ENCODE results near the gene SMURF2.
"Not testable (repeated sequence)": the region's sequence is repeated elsewhere in the genome, so short reads cannot be mapped to it uniquely, and the experiment has no call there.

Gene SMURF2

DNA sequence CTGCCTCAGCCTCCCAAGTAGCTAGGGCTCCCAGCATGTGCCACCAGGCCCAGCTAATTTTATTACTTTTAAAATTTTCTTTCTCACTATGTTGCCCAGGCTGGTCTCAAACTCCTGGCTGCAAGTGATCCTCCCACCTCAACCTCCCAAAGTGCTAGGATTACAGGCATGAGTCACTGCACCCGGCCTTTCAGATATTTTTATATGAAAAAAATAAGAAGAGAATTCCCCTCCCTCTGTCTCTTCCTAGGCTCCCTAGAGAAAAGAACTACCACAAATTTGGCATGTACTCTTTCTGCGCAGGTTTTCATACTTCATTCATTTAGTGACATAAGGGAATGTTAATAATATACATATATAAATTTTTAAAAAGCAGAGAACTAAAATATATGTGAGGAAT, 21.7 kb upstream of the SMURF2 start:
- CTCF ChIA-PET = no interaction called here
- no peaks in the 10 kb centered on the region for H3K4me1 Mint-ChIP-seq
- H3K4me3 Mint-ChIP-seq = no peak overlapping the region
- DNase-seq = no peak
- H3K27ac Mint-ChIP-seq = no peak overlapping the region
- no peaks in the 10 kb centered on the region for H3K36me3 Mint-ChIP-seq
- H3K27me3 Mint-ChIP-seq = peaks cover 14% of the 10 kb centered on the region
- H3K9me3 Mint-ChIP-seq = no peaks in the 10 kb centered on the region

DNA sequence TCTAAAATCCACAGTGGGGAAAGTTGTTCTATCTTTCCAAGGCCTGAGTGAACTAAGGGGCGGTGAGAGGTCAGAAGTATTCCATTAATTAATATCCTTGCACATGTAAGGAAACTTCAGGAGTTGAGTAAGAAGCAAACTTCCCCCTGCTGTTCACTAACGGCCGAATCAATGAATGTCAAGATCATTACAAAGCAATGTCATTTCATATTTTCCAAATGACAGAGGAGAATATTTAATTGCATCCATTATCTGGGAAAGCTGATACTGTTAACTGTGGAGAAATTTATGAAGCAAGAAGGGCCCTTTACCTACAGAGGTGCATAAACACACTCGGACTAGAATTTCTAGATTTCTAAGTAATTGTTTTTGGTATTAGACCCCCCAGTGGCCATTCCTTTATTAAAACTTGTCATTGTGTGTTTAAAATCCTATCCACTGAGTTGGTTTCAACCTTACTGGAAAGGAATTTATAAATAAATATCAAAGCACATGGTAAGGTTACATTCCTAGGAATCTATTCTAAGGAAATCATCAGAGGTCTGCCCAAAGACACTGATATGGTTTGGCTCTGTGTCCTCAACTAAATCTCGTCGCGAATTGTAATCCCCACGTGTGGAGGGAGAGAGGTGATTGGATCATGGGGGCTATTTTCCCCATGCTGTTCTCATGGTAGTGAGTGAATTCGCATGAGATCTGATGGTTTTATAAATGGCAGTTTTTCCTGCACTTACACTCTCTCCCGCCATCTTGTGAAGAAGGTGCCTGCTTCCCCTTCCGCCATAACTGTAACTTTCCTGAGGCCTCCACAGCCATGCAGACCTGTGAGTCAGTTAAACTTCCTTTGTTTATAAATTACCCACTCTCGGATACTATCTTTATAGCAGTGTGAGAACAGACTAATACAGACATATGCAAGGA, 20.4 kb upstream of the SMURF2 start:
- H3K4me1 Mint-ChIP-seq = no peaks in the 10 kb centered on the region
- H3K9me3 Mint-ChIP-seq = no peaks in the 10 kb centered on the region
- H3K36me3 Mint-ChIP-seq = no peaks in the 10 kb centered on the region
- H3K4me3 Mint-ChIP-seq = no peak overlapping the region
- no peak overlapping the region for H3K27ac Mint-ChIP-seq
- peaks cover 12% of the 10 kb centered on the region for H3K27me3 Mint-ChIP-seq
- CTCF ChIA-PET = no interaction called here
- no peak for DNase-seq

DNA sequence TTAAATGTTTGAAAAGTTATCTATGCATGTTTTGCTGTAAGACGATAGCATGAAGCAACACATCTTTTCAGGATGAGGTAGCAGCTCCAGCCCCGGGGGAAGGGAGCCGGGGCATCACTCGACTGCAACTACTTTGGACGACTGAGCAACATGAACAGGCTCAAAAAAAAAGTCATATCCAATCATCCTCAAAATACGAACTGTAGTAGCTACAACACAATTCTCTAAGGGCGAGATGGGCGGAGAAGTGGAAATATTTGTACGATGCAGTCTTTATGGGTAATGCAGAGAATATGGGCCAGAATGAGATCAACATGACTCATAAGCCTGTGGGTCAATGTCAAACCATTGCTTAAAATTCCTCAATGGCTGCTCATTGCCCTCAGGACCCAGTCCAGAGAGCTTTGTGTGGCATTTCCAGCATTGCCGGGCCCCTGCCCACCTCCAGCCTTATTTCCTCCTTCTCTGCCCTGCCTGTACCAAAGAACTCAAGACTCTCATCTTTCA, 17.7 kb upstream of the SMURF2 start:
- no peaks in the 10 kb centered on the region for H3K4me1 Mint-ChIP-seq
- no peaks in the 10 kb centered on the region for H3K36me3 Mint-ChIP-seq
- peaks cover 14% of the 10 kb centered on the region for H3K27me3 Mint-ChIP-seq
- CTCF ChIA-PET = no interaction called here
- H3K9me3 Mint-ChIP-seq = no peaks in the 10 kb centered on the region
- no peak overlapping the region for H3K4me3 Mint-ChIP-seq
- no peak for DNase-seq
- no peak overlapping the region for H3K27ac Mint-ChIP-seq

DNA sequence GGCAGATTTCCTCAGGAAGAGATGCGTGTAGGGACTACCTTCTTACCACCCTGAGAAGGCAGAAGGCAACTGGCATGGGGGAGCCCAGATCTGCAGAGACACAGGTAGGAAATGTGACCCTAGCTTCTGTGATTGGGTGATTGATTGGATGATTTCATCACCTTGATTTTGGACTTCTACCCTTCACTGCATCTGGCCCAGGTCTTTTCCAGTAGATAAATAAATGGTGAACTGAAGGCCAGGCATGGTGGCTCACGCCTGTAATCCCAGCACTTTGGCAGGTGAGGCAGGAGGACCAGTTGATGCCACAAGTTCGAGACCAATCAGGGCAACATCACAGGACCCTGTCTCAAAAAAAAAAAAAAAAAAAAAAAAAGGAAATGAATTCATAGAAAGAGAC, 14.7 kb upstream of the SMURF2 start:
- Mint-ChIP-seq H3K4me3 (no peak overlapping the region), H3K9me3 (no peaks in the 10 kb centered on the region), H3K27ac (no peak overlapping the region), H3K27me3 (peaks cover 8% of the 10 kb centered on the region), H3K36me3 (no peaks in the 10 kb centered on the region), H3K4me1 (no peaks in the 10 kb centered on the region)
- CTCF ChIA-PET = interaction anchor here (1.4 kb wide), 1 partner anchor 32 kb away, joined by 3 read pairs; no protein-coding TSS in a partner anchor
- no peak for DNase-seq

DNA sequence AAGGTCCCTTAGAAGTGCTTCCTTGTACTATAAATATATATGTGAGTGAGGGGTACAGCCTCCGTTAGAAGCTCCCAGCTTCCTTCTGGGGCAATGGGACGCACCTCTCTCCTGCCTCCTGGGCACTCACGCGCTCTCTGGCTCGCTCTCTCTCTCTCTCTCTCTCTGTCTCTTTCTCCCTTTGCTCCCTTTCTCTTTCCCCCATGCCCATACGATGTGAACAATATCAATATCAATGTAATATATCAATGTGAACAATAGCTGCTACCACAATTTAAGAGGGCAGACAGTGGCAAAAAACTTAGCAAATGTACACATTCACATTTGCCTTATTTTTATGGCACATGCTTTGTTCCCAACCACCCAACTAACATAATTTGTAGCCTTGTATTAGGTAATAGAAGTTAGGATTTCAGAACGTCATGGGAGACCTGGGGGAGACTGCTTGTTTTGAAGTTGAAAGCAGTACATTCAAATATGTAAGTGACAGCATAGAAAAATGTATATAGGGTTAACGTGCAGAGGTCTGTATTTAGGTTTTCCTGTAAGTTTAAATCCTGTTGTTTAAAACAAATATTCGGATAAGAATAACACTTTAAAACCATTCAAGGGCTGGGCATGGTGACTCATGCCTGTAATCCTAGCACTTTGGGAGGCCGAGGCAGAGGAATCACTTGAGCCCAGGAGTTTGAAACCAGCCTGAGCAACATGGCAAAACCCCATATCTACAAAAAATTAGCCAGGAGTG, 8.9 kb upstream of the SMURF2 start:
- H3K4me1 Mint-ChIP-seq, H3K36me3 Mint-ChIP-seq, H3K4me3 Mint-ChIP-seq, DNase-seq, CTCF ChIA-PET, H3K27me3 Mint-ChIP-seq, H3K9me3 Mint-ChIP-seq, H3K27ac Mint-ChIP-seq: not testable (repeated sequence)

DNA sequence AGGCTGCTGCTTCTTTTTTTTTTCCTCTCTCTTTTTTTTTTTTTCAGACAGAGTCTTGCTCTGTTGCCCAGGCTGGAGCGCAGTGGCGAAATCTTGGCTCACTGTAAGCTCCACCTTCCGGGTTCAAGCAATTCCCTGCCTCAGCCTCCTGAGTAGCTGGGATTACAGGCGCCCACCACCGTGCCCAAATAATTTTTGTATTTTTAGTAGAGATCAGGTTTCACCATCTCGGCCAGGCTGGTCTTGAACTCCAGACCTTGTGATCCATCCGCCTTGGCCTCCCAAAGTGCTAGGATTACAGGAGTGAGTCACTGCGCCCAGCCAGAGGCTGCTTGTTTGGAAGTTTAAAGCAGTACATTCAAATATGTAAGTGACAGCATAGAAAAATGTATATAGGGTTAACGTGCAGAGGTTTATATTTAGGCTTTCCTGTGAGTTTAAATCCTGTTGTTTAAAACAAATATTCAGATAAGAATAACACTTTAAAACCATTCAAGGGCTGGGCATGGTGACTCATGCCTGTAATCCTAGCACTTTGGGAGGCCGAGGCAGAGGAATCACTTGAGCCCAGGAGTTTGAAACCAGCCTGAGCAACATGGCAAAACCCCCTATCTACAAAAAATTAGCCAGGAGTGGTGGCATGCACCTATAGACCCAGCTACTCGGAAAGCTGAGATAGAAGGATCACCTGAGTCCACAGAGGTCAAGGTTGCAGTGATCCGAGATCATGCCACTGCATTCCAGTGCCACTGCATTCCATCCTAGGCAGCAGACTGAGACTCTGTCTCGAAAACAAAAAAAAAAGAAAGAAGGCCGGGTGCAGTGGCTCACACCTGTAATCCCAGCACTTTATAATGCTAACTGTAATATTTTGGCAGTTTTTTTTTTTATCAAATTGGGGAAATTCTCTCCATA, 6.0 kb upstream of the SMURF2 start:
- CTCF ChIA-PET, H3K27me3 Mint-ChIP-seq, H3K4me3 Mint-ChIP-seq, H3K4me1 Mint-ChIP-seq, H3K36me3 Mint-ChIP-seq, DNase-seq, H3K27ac Mint-ChIP-seq, H3K9me3 Mint-ChIP-seq: not testable (repeated sequence)

DNA sequence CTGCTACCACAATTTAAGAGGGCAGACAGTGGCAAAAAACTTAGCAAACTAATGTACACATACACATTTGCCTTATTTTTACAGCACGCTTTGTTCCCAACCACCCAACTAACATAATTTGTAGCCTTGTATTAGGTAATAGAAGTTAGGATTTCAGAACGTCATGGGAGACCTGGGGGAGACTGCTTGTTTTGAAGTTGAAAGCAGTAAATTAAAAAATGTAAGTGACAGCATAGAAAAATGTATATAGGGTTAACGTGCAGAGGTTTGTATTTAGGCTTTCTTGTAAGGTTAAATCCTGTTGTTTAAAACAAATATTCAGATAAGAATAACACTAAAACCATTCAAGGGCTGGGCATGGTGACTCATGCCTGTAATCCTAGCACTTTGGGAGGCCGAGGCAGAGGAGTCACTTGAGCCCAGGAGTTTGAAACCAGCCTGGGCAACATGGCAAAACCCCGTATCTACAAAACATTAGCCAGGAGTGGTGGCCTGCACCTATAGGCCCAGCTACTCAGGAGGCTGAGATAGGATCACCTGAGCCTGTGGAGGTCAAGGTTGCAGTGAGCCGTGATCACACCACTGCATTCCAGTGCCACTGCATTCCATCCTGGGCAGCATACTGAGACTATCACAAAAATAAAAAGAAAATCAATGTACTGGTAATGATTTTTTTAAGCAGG, 2.3 kb upstream of the SMURF2 start:
- H3K36me3 Mint-ChIP-seq, H3K27ac Mint-ChIP-seq, H3K9me3 Mint-ChIP-seq, DNase-seq, CTCF ChIA-PET, H3K4me3 Mint-ChIP-seq: not testable (repeated sequence)
- Mint-ChIP-seq H3K27me3 (peaks cover 12% of the 10 kb centered on the region), H3K4me1 (peaks cover 24% of the 10 kb centered on the region)

DNA sequence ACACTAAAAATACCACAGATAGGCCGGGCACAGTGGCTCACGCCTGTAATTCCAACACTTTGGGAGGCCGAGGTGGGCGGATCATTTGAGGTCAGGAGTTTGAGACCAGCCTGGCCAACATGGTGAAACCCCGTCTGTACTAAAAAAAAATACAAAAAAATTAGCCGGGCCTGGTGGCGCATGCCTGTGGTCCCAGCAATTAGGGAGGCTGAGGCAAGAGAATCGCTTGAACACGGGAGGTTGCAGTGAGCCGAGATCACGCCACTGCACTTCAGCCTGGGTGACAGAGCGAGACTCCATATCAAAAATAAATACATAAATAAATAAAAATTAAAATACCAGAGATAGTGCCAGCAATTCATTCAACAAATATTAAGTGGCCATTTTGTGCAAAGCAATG, 1.7 kb upstream of the SMURF2 start:
- CTCF ChIA-PET = not testable (repeated sequence)

DNA sequence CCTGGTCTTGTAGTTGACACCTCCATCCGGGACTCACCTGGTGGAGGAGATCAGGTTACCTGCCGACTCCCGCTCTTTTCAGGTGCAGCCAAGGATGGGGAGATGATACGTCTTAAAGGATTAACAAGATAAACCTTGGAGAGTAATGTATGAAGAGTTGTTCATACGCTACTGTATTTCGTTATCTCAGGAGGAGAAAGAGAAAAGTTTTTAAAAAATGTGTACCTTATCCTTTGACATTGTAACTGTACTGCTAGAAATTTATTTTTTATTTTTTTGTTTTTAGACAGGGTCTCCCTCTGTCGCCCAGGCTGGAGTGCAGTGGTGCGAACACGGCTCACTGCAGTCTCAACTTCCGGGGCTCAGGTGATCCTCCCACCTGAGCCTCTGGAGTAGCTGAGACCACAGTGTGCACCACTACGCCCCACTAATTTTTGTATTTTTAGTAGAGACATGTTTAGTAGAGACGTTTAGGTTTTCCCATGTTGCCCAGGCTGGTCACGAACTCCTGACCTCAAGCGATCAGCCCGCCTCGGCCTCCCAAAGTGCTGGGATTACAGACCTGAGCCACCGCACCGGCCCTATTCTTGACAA, 764 bp upstream of the SMURF2 start:
- peak overlapping the region; percentile 96 for H3K4me3 Mint-ChIP-seq
- DNase-seq = no peak
- CTCF ChIA-PET = no interaction called here
- peaks cover 12% of the 10 kb centered on the region for H3K27me3 Mint-ChIP-seq
- H3K27ac Mint-ChIP-seq = peak overlapping the region; percentile 70
- H3K4me1 Mint-ChIP-seq = peaks cover 28% of the 10 kb centered on the region
- no peaks in the 10 kb centered on the region for H3K9me3 Mint-ChIP-seq
- peaks cover 4% of the 10 kb centered on the region for H3K36me3 Mint-ChIP-seq

More for the DNA sequence above, 1.7 kb upstream of the SMURF2 start:
- peaks cover 12% of the 10 kb centered on the region for H3K27me3 Mint-ChIP-seq
- H3K27ac Mint-ChIP-seq, H3K9me3 Mint-ChIP-seq, DNase-seq, H3K4me3 Mint-ChIP-seq, H3K36me3 Mint-ChIP-seq: not testable (repeated sequence)
- H3K4me1 Mint-ChIP-seq = peaks cover 26% of the 10 kb centered on the region

DNA sequence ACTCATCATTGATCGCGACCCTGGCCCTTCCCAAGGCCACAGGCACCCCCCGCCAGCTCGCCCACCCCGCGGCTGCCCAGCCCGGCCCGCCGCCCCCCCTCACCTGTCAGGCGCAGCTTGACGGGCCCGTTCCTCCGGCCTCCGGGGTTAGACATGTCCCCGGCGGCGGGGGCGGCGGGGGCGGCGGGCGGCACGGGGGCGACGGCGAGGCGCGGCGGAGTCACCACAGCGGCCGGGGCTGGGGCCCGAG, 456 bp downstream of the SMURF2 start:
- Mint-ChIP-seq H3K27me3 (peaks cover 12% of the 10 kb centered on the region), H3K4me3 (peak overlapping the region; percentile 96), H3K4me1 (peaks cover 28% of the 10 kb centered on the region), H3K9me3 (no peaks in the 10 kb centered on the region), H3K36me3 (peaks cover 6% of the 10 kb centered on the region), H3K27ac (peak overlapping the region; percentile 88)
- no peak for DNase-seq
- CTCF ChIA-PET = no interaction called here

DNA sequence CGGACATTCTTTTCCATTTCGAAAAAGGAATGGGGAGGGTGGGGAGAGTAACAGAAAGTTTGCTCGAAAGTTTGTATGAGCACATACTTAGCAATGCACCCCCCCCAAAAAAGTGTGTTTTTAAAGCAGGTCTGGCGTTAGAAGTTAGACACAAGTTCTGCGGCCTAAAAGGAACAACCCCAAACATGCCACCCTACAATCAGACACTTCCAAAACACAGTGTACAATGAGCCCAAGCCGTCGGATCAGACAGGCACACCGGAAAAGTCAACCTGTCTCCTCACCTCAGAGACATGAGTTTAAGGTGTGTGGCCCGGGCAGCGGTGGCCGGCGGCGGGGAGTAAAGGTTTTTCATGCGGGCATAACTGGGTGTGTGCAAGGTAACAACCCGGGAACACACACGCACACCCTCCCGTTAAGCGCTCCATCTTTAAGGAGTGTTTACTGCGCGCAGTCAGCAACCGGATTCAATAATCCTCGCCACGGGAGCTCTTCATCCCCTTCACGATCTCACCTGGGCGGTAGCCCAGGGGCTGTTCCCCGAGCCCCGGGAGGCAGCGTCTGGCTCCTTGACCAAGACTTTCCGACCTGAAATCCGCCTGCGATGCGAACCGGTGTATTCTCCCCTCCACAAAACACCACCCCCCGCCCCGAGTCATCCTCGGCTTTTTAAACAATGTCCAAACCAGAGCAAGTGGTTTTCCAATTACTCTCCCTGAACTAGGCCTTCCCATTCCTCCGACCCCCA, 955 bp downstream of the SMURF2 start:
- peaks cover 28% of the 10 kb centered on the region for H3K4me1 Mint-ChIP-seq
- CTCF ChIA-PET = not testable (repeated sequence)

DNA sequence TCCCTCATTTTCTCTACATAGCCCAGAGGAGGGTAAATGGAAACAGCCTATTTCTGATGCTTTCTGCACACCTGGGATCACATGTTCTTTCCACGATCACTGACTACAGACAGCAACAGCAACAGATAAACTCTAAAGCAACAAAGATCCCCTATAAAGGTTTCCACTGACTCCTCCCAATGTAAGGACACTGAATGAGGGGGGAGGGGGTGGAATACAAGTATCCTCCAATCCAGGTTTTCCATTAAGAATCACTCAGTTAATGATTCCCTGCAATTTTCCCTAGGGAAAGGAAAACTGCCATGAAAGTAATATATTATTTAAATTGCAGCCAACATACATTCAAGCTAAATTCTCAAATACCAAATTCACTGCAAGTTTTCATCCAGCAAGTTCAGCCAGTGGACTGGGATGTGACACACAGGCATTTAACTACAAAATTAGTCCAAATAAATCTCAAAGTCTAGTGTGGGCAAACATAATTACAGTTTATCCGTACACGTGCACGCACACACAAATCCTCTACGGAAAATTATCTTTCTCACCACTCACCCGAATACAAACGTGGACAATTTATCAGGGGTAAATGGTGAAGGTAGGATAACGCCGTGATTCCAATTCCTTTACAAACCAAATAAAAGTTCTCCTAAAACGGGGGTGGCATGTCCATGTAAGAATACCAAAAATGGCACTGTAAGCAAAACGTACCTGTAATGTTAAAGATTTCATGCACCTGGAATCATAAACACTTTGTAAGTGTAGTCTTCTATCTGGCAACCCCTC, 1.7 kb downstream of the SMURF2 start:
- peaks cover 28% of the 10 kb centered on the region for H3K4me1 Mint-ChIP-seq
- DNase-seq, H3K36me3 Mint-ChIP-seq, CTCF ChIA-PET, H3K9me3 Mint-ChIP-seq: not testable (repeated sequence)
- peak overlapping the region; percentile 96 for H3K4me3 Mint-ChIP-seq
- H3K27me3 Mint-ChIP-seq = peaks cover 12% of the 10 kb centered on the region
- H3K27ac Mint-ChIP-seq = peak overlapping the region; percentile 17

More for the DNA sequence above, 955 bp downstream of the SMURF2 start:
- not testable (repeated sequence) for H3K9me3 Mint-ChIP-seq, H3K36me3 Mint-ChIP-seq
- H3K27me3 Mint-ChIP-seq = peaks cover 12% of the 10 kb centered on the region
- peak; percentile 47 for DNase-seq
- H3K4me3 Mint-ChIP-seq = peak overlapping the region; percentile 96
- H3K27ac Mint-ChIP-seq = peak overlapping the region; percentile 88
